ENCODE measurements around the gene F7.
"Not testable (repeated sequence)": the region's sequence is repeated elsewhere in the genome, so short reads cannot be mapped to it uniquely, and the experiment has no call there.

Gene F7

DNA sequence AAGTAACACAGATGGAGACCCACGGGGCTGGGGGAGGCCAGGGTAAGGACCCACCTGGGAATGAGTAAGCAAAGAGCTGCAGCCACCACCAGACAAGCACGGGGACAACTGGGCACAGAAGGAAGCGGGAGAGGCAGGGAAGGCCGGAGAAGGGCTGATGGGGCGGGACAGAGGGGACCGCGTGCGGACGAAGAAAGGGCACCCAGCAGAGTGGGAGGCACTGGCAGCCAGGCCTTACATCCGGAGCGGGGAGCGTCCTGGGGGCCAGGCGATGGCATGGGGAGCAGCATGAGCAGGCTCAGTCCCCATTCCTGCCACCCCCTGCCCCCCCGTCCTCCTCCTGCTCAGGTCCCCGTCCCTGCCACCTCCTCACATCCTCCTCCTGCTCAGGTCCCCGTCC, 55.8 kb downstream of the F7 start:
- H3K27ac ChIP-seq, result no peak overlapping the region
- TF ChIP-seq ZFX (IDR thresholded peaks at IDR 0.05; ENCODE audit: borderline replicate concordance), result no peak
- TF ChIP-seq, protein P1, sequence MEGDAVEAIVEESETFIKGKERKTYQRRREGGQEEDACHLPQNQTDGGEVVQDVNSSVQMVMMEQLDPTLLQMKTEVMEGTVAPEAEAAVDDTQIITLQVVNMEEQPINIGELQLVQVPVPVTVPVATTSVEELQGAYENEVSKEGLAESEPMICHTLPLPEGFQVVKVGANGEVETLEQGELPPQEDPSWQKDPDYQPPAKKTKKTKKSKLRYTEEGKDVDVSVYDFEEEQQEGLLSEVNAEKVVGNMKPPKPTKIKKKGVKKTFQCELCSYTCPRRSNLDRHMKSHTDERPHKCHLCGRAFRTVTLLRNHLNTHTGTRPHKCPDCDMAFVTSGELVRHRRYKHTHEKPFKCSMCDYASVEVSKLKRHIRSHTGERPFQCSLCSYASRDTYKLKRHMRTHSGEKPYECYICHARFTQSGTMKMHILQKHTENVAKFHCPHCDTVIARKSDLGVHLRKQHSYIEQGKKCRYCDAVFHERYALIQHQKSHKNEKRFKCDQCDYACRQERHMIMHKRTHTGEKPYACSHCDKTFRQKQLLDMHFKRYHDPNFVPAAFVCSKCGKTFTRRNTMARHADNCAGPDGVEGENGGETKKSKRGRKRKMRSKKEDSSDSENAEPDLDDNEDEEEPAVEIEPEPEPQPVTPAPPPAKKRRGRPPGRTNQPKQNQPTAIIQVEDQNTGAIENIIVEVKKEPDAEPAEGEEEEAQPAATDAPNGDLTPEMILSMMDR (IDR thresholded peaks at IDR 0.05), result no peak

- H3K27ac ChIP-seq, result not testable (repeated sequence)
These were observed 56.4 kb downstream of the F7 start for GRCh38 chr13:113161975-113162374.

DNA sequence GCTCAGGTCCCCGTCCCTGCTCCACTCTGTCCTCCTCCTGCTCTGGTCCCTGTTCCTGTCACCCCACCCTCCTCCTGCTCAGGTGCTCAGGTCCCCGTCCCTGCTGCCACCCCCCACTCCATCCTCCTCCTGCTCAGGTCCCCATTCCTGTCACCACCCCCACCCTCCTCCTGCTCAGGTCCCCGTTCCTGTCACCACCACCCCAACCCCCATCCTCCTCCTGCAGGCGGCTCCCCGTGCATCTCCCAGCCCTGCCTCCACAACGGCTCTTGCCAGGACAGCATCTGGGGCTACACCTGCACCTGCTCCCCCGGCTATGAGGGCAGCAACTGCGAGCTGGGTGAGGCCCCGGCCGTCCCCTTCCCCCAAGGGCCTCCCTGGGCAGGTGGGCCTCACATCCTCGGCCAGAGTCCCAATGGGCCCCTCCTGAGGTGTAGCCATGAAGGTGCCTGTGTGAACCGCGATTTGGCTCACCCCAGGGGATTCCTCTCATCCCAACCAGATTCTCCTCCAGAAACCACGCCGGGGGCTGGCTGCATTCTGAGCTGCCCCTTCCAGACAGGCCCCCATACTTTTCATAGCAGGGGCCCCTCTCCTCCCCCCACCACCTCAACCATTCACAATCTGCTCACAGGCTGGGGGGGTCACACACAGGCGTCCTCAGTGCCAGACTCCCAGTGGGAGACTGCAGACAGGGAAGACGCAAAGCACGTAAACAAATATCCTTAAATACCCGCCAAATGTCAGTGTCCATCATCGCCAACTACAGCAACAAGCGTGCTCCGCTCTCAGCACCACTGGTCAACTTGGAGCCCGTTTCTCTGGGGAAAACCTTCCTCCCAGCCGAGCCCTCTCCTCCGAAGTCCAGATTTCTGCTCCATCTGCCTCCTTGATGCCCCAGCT, 57.4 kb downstream of the F7 start:
- no peak overlapping the region for H3K27ac ChIP-seq
- TF ChIP-seq, protein P1 (IDR thresholded peaks at IDR 0.05), result no peak

GRCh38 chr13:113164492-113164891, 58.9 kb downstream of the F7 start:
- no peak overlapping the region for H3K27ac ChIP-seq
- TF ChIP-seq, protein P1 (IDR thresholded peaks at IDR 0.05), result no peak
- TF ChIP-seq ZFX (IDR thresholded peaks at IDR 0.05; ENCODE audit: borderline replicate concordance), result no peak

GRCh38 chr13:113166266-113166665, 60.7 kb downstream of the F7 start:
- TF ChIP-seq ZFX (IDR thresholded peaks at IDR 0.05; ENCODE audit: borderline replicate concordance), result no peak
- TF ChIP-seq, protein P1 (IDR thresholded peaks at IDR 0.05), result no peak
- H3K27ac ChIP-seq, result no peak overlapping the region

DNA sequence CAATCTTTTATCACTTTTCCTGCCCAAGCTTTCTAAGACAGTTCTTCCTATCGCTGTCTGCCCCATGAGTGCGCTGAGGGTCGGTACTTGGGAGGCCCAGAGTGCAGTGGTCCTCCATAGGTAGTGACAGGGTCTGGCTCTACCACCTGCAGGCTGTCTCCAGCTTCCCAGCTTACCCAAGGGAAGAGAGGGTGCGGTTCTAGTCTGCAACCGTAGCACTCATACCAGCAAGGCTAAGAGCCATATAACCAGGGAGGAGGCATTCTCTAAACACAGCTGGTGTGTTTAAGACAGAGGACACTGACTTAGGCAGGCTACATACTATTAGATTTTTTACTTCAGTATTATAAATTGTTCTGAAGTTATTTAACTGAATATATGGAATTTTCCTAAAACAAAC, 61.1 kb downstream of the F7 start:
- TF ChIP-seq, protein P1 (IDR thresholded peaks at IDR 0.05), result no peak
- TF ChIP-seq ZFX (IDR thresholded peaks at IDR 0.05; ENCODE audit: borderline replicate concordance), result no peak
- no peak overlapping the region for H3K27ac ChIP-seq

- H3K27ac ChIP-seq, result no peak overlapping the region
- TF ChIP-seq, protein P1 (IDR thresholded peaks at IDR 0.05), result no peak
- no peak for TF ChIP-seq ZFX (IDR thresholded peaks at IDR 0.05; ENCODE audit: borderline replicate concordance)
These were observed 61.6 kb downstream of the F7 start for GRCh38 chr13:113167155-113167554.

Measured in 22Rv1 (cell line).